HG02678 (cell line): ENCODE measurements around the gene HOXA10.
A peak's percentile ranks its signal among the peaks of the same experiment; 100 is the strongest.

Experiments
- ATAC-seq: cut with Tn5 transposase; IDR thresholded peaks from one replicate; pipeline ENCODE4 v1.9.1; 2021; ENCODE audit warnings: mild to moderate bottlenecking, moderate library complexity; ENCODE audit not compliant: unreplicated experiment

The HOXA10 gene

GRCh38 chr7:27132978-27133377 lies 41.1 kb downstream of the HOXA10 start:
- no peak for ATAC-seq

- ATAC-seq: no peak
These were observed 41.9 kb downstream of the HOXA10 start for GRCh38 chr7:27132214-27132613.

- no peak for ATAC-seq
These were observed 42.7 kb downstream of the HOXA10 start for GRCh38 chr7:27131390-27131819.

- ATAC-seq: peak; percentile 47
These were observed 43.4 kb downstream of the HOXA10 start, which contains the start of gene HOXA4 for GRCh38 chr7:27130540-27131389. Gene HOXA4, minus strand, starts transcription at chr7:27130757. Its CDS starts 24 bp downstream, at chr7:27130733.

- no peak for ATAC-seq
These were observed 44.2 kb downstream of the HOXA10 start for GRCh38 chr7:27129729-27130539.

DNA sequence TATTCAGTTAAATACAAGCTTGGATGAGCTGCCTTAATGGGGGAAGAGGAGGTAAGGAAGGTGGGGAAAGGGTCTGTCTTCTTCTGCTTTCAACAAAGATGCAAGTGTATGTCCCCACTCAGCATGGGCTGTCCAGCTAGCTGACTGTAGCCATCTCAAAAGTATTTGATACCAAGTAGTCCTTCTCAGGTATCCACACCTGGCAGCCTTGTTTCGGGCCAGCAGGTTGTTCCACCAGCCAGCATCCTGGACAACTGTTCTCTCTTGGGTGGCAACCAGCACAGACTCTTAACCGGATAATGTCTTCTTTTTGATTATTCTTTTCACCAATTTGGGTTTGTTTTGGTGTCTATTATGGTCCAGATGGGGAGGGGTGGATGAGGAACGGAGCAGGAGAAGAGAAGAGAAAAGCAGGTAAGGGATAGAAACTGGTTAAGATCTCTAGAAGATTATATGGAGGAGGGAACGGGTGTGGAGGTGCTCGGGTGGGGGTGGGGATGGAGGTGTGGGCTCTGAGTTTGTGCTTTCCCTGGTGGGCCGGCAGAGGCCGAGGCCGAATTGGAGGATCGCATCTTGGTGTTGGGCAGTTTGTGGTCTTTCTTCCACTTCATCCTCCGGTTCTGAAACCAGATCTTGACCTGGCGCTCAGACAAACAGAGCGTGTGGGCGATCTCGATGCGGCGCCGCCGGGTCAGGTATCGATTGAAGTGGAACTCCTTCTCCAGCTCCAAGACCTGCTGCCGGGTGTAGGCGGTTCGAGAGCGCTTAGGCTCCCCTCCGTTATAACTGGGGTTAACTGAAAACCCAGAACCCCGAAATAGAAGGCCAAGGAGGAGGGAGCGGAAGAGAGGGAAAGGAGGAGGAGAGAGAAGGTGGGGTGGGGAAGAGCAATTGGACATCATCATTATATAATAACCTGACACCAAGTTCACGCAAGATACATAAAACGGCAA lies 45.1 kb downstream of the HOXA10 start:
- ATAC-seq: no peak

DNA sequence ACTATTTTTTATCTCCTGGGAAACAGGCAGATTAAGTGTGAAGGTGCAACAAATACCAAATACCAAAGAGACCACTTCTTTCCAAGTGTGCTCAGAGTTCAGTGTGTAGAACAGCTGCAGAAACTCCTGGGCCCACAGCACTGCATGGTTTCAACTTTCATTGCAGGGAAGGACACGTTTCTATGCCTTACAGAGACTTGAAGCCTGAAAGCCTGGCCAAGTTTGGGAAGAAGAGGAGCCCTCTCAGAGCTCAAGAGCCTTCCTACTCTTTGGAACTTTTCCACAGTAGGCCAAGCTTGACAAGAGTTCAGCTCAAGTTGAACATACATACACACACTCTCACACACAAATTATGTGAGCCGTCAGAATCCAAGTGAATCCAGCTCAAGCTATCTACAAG lies 46.1 kb downstream of the HOXA10 start:
- no peak for ATAC-seq

- ATAC-seq: no peak
These were observed 47.4 kb downstream of the HOXA10 start for GRCh38 chr7:27126596-27127327.

DNA sequence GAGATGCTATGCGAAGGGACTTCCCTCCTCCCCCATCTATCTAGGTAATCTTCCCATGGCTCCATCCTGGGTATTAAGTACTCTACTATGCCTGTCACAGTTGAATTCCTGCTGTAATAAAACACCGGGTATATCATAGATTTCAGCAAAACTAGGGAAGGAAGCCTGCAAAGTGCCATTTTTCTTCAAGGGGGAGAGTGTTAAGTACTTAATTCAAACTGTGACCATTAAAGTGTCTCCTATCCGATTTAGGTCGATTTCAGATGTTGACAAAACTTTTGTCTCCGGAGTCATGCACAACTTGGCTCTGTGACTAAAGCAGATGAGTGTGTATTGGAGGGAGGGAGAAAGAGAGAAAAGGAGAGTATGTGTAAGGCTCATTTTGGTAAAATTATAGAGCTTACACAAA lies 48.1 kb downstream of the HOXA10 start:
- no peak for ATAC-seq

GRCh38 chr7:27124902-27125689 lies 49.0 kb downstream of the HOXA10 start:
- no peak for ATAC-seq

DNA sequence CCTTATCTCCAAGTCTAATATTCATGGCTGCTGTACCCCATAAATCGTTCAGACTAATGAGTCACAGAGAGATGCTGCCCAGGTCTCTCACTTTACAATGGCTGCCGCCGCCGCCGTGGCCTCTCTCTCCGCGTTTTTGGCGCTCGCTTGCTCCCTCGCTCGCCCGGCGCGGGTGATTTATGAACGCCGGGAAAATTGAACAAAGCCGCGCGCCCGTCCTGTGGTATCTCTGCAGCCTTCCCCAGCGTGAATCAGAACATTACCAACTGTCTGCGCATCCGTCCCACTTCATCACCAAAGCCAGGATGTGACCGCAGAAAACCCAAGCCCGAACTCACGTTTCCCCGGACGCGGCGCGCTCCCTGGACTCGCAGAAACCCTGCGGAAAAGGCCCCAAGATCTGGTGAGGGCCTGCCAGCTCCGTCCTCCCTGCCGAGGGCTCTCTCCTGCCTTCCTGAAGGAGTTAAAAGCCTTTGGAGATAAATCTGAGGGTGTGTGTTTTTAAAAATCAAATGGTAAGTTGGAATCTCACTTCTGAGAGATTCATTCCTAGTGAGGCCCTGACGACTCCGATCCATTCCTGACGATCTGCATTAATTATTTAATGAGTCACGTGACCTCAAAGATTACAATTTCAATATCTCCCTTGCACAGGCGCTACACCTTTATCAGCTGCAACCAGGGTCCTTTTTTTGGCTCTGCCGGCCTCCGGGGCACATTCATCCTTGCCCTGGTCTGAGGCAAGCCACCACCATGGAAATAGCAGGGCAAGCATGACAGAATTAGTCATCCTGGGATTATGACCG lies 49.8 kb downstream of the HOXA10 start:
- ATAC-seq: no peak

DNA sequence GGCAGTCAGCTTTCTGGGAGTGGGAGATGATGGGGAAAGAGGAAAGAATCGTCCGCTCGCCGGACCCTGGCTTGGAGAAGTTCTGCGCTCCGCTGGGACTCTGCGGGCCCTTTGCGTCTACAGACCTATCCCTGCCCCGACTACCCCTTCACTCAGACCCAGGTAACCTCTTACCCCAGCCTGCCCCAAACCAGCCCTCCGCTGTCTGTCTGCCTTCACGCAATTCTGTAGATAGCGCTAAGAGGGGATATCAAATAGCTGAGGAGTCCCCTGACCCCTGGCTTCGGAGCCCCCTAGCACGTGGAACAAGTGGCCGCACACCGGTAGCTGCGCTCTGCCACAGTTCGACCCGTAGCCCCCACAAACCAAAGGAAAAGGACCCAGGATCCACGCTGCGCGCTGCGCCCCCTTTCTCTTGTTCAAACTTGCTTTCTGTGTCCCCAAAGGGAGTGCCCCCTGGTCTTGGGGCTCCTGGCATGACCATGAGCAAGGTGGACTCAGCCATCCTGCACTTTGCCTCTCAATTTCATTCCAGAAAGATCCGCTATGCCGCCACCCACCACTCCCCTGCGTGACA lies 50.6 kb downstream of the HOXA10 start:
- ATAC-seq: no peak

DNA sequence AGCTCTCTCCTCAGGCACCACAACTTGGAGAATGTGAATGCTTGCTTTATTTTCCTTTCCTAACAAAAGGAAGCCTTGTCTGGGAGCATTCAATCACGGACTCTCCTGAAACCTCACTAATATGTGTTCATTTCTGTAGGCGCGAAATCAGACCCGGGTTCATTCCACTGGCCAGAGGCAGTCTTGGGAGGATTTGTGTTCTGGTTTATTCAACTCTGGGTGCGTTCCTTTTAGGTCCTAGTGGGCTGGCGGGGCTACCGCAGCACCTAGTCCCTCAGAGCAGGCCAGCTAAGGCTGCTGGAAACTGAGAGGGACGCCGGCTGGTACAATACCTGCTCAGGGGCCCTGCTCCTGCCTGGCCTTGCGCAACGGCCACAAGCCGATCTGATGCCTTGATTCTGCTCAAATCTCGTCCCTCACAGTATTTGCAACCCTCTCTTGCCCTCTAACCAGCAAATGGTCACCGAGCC lies 51.1 kb downstream of the HOXA10 start:
- no peak for ATAC-seq

DNA sequence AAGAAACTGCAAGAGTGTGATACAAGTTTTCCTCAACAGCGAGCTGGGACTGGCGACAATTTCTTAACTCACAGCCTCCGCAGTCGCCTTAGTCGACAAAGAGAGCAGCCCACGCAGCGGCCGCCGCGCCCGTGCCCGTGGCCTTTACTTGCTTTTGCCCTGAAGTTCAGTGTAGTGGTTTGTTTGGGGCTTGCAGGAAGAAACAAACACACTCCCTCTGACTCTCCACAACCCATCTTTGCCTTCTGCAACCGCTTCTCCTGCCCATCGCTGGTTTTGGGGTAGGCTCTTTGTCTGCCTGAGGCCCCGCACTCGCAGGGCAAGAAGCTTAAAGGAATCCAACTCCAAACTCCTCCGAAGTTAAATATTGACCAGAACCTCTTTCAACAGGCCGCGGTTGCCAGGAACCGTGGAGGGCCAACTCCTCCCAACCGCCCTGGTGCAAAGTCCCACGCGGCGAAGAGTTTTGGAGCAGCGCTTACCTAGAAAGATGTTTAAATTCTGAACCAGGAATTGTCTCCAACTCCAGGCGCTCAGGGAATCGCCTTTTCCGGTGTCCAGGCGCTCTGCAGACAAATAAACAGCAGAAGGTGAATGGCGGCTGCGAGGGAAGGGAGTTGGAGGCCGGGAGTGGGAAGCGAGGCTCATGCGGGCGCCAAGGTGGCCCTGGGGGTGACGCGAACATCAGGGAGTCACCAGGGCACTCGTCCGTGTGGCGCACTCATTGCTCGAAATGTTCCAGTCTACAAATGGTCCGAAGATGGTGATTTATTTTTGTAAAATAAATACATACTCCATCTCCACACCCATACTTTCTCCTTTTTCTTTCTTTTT lies 51.8 kb downstream of the HOXA10 start:
- ATAC-seq: no peak

DNA sequence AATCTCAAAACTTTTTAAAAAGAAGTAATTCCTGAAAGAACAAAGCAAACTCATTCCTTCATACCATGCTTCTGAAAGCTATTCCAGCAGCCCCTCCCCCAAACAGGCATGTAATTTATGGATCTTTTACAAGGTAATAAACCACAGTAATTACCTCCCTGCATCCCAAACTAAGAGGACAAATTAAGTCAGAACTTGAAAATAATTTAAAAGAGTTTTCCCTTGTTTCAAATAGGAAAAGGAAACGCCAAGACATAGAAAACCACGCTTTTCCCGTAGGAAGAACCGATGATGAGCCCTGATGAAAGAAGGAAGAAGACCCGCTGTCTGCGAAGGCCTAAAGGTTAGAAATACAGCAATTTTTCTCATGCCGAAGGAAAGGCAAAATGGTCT lies 52.4 kb downstream of the HOXA10 start:
- no peak for ATAC-seq
